ENCODE measurements around the gene BRPF1. TPM values are rescaled to one million over a fixed set of nuclear protein-coding genes. Genes with fewer than 3 reads are reported as not detected.

Gene BRPF1
- total and polyA plus RNA-seq, 10 of the 15 experiments (the other 5 are each of a cell fraction or from before 2014, with no cell fraction given): 1.2 to 25.3 (median 13.6) TPM

DNA sequence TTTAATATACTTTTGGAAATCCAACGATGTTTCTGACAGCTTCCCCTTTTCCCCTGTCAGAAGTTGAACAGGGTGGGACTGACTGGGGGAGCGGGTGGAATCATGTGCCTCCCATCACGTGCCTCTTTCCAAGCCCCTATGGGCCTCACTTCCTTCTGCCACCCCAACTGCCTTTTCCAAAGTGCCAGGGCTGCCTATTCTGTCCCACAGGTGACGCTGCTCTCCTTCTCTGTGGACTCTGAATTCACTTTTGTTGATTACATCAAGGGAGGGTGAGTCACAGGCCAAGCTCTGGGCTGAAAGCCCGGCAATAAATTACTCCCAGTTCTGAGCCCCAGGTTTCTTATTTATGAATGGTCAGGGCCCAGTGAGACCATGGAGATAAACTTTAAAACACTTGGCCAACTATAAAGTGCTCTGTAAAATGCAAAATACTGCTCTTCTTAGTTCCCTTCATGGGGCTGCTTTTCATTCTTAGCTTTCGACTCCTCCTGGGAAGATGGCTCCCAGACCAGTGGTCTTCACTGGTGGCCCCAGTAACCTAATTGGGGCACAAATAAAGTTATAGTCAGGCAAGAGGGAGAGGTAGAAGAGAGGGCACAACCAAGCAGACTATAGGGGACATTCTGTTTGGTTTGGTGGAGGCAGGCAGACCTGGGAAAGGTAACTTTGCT, 15.6 kb upstream of the BRPF1 start (continued):
- TF ChIP-seq, protein P1, sequence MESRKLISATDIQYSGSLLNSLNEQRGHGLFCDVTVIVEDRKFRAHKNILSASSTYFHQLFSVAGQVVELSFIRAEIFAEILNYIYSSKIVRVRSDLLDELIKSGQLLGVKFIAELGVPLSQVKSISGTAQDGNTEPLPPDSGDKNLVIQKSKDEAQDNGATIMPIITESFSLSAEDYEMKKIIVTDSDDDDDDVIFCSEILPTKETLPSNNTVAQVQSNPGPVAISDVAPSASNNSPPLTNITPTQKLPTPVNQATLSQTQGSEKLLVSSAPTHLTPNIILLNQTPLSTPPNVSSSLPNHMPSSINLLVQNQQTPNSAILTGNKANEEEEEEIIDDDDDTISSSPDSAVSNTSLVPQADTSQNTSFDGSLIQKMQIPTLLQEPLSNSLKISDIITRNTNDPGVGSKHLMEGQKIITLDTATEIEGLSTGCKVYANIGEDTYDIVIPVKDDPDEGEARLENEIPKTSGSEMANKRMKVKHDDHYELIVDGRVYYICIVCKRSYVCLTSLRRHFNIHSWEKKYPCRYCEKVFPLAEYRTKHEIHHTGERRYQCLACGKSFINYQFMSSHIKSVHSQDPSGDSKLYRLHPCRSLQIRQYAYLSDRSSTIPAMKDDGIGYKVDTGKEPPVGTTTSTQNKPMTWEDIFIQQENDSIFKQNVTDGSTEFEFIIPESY (IDR thresholded peaks at IDR 0.05): no peak
- TF ChIP-seq HCFC1 (IDR thresholded peaks at IDR 0.05; ENCODE audit: low read length) (no peak), CREB1 (IDR thresholded peaks at IDR 0.05; ENCODE audit: low read depth) (no peak), JUNB (IDR thresholded peaks at IDR 0.05) (no peak), RAD51 (IDR thresholded peaks at IDR 0.05) (peak; percentile 53; the same call in 1 of the 2 replicates), MYB (IDR thresholded peaks at IDR 0.05; ENCODE audit: borderline replicate concordance, low read depth, low read length) (no peak), POLR2AphosphoS5 (IDR thresholded peaks at IDR 0.05; ENCODE audit: low read length) (no peak), ZNF207 (IDR thresholded peaks at IDR 0.05; ENCODE audit: borderline replicate concordance) (no peak), CEBPZ (IDR thresholded peaks at IDR 0.05; ENCODE audit: low read depth, low read length) (no peak), BHLHE40 (IDR thresholded peaks at IDR 0.05; ENCODE audit: borderline replicate concordance in 1 of 2, low read depth in 2 of 2, low read length in 1 of 2) (peak in 1 of 2 experiments; percentile 45; a peak in 1 of 4 replicates), RELA (IDR thresholded peaks at IDR 0.05; ENCODE audit: borderline replicate concordance, partially characterized antibody) (no peak), SKIL (IDR thresholded peaks at IDR 0.05; ENCODE audit: low read depth, poor library complexity, severe bottlenecking) (no peak), POLR2A (IDR thresholded peaks at IDR 0.05; ENCODE audit: low read depth, low read length) (no peak)
- TF ChIP-seq, protein P2, sequence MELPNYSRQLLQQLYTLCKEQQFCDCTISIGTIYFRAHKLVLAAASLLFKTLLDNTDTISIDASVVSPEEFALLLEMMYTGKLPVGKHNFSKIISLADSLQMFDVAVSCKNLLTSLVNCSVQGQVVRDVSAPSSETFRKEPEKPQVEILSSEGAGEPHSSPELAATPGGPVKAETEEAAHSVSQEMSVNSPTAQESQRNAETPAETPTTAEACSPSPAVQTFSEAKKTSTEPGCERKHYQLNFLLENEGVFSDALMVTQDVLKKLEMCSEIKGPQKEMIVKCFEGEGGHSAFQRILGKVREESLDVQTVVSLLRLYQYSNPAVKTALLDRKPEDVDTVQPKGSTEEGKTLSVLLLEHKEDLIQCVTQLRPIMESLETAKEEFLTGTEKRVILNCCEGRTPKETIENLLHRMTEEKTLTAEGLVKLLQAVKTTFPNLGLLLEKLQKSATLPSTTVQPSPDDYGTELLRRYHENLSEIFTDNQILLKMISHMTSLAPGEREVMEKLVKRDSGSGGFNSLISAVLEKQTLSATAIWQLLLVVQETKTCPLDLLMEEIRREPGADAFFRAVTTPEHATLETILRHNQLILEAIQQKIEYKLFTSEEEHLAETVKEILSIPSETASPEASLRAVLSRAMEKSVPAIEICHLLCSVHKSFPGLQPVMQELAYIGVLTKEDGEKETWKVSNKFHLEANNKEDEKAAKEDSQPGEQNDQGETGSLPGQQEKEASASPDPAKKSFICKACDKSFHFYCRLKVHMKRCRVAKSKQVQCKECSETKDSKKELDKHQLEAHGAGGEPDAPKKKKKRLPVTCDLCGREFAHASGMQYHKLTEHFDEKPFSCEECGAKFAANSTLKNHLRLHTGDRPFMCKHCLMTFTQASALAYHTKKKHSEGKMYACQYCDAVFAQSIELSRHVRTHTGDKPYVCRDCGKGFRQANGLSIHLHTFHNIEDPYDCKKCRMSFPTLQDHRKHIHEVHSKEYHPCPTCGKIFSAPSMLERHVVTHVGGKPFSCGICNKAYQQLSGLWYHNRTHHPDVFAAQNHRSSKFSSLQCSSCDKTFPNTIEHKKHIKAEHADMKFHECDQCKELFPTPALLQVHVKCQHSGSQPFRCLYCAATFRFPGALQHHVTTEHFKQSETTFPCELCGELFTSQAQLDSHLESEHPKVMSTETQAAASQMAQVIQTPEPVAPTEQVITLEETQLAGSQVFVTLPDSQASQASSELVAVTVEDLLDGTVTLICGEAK (IDR thresholded peaks at IDR 0.05; ENCODE audit: borderline replicate concordance): no peak

Measured in GM12878 (cell line).